Measurements from ENCODE around the gene MAD2L2.

DNA sequence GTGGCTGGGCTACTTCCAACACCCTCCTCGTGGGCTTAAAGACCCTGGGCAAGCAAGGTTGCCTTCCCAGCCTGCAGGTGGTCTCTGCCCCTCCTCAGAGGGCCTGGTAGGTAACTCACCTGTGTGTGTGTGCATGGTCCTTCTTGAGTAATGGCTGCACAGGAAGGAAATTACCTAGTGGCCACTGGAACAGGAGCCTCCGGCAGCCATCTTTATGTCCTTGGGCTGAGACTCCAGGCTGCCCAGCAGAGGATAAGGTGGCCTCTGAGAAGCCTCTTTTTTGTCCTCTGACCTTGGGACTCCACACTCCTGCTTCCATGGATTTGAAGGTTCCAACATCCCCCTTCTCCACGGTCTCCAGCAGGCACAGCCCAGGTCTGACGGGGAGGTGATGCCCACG, 30.5 kb upstream of the MAD2L2 start:
- TF ChIP-seq, protein P1, sequence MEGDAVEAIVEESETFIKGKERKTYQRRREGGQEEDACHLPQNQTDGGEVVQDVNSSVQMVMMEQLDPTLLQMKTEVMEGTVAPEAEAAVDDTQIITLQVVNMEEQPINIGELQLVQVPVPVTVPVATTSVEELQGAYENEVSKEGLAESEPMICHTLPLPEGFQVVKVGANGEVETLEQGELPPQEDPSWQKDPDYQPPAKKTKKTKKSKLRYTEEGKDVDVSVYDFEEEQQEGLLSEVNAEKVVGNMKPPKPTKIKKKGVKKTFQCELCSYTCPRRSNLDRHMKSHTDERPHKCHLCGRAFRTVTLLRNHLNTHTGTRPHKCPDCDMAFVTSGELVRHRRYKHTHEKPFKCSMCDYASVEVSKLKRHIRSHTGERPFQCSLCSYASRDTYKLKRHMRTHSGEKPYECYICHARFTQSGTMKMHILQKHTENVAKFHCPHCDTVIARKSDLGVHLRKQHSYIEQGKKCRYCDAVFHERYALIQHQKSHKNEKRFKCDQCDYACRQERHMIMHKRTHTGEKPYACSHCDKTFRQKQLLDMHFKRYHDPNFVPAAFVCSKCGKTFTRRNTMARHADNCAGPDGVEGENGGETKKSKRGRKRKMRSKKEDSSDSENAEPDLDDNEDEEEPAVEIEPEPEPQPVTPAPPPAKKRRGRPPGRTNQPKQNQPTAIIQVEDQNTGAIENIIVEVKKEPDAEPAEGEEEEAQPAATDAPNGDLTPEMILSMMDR (conservative IDR thresholded peaks at IDR 0.05; ENCODE audit: low read length), result no peak
- no peak for TF ChIP-seq EZH2phosphoT487 (IDR thresholded peaks at IDR 0.05; ENCODE audit: borderline replicate concordance)
